Dedifferentiated amniotic fluid mesenchymal stem cell (primary cell): ENCODE data around the gene CDAN1.
"Not testable (repeated sequence)": the region's sequence is repeated elsewhere in the genome, so short reads cannot be mapped to it uniquely, and the experiment has no call there.

ENCODE experiments used
- DNase-seq: peaks from one replicate; pipeline ENCODE4 v3.0.0-alpha.2; 2016; ENCODE audit errors: extremely low spot score

CDAN1 gene

DNA sequence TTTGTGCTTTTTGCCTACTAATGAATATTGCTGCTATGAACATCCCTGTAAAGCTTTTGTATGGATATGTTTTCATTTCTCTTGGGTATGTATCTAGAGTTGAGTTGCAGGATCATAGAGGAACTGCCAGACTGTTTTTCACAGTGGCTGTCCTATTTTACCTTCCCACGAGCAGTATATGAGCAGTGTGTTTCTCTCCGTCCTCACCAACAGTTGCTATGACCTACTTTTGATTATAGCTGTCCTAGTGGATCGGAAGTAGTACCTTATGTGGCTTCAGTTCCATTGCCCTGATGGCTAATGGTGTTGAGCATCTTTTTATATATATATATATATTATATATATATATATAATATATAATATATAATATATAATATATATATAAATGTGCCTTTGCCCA, 25.2 kb downstream of the CDAN1 start:
- no peak for DNase-seq

- DNase-seq = no peak
Measured at GRCh38 chr15:42710662-42711061, 26.3 kb downstream of the CDAN1 start.

DNA sequence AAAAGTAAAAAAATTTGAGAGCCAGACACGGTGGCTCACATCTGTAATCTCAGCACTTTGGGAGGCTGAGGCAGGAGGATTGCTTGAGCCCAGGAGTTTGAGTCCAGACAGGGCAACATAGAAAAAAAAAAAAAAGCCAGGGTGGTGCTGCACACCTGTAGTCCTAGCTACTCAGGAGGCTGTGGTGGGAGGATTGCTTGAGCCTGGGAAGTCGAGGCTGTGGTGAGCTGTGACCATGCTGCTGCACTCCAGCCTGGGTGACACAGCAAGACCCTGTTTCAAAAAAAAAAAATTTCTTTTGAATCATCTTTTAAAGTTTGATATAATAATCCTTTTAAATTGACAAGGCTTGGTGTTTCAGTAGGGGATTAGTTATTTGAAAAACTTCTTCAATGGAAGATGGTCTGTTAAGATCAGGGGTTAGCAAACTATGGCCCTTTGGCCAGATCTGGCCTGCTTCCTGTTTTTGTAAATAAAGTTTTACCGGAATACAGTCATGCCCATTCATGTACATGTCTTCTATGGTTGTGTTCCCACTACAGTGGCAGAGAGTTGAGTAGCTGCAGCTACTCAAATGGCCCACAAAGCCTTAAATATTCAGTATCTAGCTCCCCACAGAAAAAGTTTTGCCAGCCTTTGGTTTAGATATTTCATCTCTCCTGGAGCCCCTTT, 28.9 kb downstream of the CDAN1 start:
- no peak for DNase-seq

- no peak for DNase-seq
Measured at GRCh38 chr15:42707068-42707467, 29.9 kb downstream of the CDAN1 start.

DNA sequence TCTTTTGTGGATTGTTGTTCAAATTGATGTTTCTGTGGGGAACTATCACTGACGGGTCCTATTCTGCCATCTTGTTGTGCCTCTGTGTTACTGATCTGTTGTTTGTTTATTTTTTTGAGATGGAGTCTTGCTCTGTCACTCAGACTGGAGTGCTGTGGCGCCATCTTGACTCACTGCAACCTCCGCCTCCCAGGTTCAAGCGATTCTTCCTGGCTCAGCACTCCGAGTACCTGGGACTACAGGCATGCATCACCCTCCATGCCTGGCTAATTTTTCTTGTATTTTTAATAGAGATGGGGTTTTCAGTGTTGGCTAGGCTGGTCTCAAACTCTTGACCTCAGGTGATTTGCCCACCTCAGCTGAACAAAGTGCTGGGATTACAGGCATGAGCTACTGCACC, 31.6 kb downstream of the CDAN1 start:
- DNase-seq = no peak

DNA sequence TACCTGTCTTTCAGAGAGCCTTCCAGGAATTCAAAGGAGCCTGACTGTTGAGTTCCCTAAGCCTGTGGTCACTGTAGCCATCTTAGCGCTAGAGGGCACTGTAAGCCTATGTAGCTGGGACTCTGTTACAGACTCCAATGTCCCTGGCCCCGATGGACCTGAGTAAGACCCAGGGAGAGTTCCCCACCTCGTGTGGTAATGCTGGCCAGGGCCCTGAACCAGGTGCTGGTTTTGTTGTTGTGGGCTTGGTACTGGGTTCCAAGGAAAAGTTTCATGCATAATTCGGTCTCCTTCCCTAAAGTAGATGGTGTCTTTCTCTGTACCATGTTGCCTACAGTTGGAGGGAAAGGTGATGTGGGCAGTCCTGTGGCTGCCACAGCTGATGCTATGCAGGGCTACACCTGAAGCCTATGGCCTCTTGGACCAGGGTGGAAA, 32.4 kb downstream of the CDAN1 start:
- DNase-seq = peak; percentile 67

DNA sequence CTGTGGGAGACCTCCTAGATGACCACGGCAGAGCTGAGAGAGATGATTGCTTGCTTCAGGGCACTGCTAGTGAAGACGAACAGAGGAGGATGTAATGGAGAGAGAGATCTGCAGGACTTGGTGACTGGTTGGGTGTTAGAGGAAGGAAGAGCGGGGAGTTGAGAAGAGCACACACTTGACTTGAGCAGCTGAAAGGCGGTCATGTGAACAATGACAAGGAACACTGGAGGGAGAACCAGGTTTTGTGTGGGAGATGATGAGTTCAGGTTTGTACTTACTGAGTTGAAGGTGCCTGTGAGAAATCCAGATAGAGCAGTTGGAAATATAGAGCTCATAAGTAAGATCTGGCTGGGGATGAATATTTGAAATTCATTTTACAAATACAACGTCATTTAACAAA, 40.3 kb downstream of the CDAN1 start:
- no peak for DNase-seq

DNA sequence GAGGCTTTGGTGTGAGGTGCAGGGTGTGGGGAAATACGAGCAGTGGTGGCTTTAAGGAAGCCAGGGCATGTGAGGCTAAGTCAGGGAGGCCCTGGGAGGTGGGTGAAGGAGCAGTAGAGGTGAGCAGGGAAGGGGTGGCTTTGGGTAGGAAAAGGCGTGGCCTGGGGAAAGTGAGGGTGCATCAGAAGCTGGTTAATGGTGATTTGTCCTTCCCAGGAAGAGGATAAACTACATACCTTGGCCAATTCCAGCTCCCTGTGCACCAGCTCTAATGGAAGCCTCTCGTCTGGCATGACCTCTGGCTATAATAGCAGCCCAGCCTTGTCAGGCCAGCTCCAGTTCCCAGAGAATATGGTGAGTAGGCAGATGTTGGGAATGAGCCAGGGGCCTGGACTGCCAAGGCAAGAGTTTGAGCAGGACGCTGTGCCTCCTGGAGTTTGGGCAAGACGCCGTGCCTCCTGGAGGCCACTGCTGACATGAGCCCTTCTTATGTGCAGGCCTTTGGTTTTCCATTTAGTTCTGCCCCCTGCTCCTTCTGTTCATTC, 41.3 kb downstream of the CDAN1 start:
- no peak for DNase-seq

DNA sequence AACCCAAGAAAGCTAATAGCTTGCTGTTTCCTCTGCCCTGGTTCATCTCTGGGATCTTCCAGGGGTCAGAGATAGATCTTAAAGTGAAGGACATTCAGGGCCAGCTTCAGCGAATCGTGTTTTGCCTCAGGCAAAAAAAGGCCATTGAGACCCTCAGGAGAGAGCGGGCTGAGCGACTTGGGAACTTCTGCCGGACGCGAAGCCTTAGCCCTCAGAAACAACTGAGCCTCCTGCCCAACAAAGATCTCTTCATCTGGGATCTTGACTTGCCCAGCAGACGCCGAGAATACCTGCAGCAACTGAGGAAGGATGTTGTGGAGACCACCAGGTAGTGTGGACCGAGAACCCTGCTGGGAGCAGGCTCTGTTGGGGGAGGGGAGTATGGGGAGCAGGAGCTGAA, 42.5 kb downstream of the CDAN1 start:
- no peak for DNase-seq

DNA sequence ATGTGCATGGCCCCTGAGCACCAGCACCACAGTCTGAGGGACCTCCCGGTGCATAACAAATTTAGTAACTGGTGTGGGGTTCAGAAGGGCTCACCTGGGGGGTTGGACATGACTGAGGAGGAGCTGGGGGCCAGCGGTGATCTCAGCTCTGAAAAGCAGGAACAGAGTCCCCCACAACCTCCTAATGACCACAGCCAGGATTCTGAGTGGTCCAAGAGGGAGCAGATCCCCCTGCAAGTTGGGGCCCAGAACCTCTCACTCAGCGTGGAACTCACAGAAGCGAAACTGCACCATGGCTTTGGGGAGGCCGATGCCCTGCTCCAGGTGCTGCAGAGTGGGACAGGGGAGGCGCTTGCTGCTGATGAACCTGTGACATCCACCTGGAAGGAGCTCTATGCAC, 43.0 kb downstream of the CDAN1 start:
- no peak for DNase-seq

DNA sequence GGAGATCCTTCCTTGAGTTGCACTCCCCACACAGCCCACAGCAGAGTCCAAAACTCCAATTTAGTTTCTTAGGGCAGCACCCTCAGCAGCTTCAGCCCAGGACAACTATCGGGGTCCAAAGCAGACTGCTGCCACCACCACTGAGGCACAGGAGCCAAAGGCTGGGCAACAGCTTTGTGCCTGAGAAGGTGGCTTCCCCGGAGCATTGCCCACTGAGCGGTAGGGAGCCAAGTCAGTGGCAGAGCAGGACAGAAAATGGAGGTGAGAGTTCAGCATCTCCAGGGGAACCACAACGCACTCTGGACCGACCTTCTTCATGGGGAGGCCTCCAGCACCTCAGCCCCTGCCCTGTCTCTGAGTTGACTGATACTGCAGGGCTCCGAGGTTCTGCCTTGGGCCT, 43.4 kb downstream of the CDAN1 start:
- no peak for DNase-seq

DNA sequence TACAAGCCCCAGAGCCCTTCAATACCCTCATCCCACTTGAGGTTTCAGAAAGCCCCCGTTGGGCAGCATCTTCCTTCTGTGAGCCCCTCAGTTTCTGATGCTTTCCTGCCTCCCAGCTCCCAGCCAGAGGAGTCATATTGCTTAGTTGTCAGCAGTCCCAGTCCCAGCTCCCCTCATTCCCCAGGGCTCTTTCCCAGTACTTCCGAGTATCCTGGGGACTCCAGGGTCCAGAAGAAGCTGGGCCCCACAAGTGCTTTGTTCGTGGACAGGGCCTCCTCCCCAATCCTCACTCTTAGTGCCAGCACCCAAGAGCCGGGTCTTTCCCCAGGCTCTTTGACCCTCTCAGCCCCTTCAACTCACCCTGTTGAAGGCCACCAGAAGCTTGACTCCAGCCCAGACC, 43.9 kb downstream of the CDAN1 start:
- DNase-seq = no peak

DNA sequence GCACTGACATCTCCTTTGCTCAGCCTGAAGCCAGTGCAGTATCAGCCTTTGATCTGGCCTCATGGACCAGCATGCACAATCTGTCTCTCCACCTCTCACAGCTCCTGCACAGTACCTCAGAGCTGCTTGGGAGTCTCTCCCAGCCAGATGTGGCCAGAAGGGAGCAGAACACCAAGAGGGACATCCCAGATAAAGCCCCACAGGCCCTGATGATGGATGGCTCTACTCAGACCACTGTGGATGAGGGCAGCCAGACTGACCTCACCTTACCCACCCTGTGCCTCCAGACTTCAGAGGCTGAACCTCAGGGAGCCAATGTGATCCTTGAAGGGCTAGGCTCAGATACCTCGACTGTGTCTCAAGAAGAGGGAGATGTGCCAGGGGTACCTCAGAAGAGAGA, 44.4 kb downstream of the CDAN1 start:
- DNase-seq = no peak

- no peak for DNase-seq
Measured at GRCh38 chr15:42691770-42692169, 45.2 kb downstream of the CDAN1 start.

GRCh38 chr15:42691308-42691707, 45.6 kb downstream of the CDAN1 start:
- DNase-seq = no peak

DNA sequence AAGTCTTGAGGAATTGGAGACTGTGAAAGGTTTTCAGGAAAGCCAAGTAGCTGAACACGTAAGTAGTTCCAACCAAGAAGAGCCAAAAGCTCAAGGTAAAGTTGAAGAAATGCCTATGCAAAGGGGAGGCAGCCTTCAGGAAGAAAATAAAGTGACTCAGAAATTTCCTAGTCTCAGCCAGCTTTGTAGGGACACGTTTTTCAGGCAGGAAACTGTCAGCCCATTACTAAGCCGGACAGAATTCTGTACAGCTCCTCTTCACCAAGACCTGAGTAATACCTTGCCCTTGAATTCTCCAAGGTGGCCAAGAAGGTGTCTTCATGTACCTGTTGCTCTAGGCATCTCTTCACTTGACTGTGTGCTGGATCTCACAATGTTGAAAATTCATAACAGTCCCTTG, 48.6 kb downstream of the CDAN1 start:
- DNase-seq = no peak

- DNase-seq = no peak
Measured at GRCh38 chr15:42687740-42688139, 49.2 kb downstream of the CDAN1 start.

GRCh38 chr15:42686281-42686680, 50.6 kb downstream of the CDAN1 start:
- no peak for DNase-seq

- no peak for DNase-seq
Measured at GRCh38 chr15:42681119-42681518, 55.8 kb downstream of the CDAN1 start.

DNA sequence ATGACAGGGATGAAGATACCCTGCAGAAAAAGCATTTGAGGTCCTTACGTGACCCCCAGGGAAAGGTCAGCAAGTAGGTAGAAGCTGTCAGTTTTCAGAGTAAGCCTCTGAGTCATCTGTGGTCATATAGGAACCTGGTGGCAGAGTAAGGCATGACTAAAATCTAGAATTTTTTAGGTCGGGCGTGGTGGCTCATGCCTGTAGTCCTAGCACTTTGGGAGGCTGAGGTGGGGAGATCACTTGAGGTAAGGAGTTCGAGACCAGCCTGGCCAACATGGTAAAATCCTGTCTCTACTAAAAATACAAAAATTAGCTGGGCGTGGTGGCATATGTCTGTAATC, 56.8 kb downstream of the CDAN1 start:
- not testable (repeated sequence) for DNase-seq

- DNase-seq = no peak
Measured at GRCh38 chr15:42679285-42680141, 57.4 kb downstream of the CDAN1 start.

DNA sequence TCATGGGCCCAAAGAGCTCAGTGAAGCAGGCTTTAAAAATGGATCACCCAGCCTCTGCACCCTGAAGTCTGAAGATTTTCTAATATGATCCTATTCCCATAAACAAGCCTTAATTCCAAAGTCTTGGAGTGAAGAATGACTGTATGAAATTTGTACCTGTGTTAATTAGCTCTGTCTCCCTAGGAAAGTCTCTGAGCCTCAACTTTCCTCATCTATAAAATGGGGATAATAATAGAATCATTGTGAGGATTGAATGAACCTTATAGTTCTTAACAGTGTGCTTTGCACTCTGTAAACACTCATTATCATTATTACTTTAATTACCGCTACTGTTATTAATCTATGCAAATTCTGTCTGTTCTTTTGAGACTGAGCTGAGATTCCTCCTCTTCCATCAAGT, 61.9 kb downstream of the CDAN1 start:
- DNase-seq = no peak

DNA sequence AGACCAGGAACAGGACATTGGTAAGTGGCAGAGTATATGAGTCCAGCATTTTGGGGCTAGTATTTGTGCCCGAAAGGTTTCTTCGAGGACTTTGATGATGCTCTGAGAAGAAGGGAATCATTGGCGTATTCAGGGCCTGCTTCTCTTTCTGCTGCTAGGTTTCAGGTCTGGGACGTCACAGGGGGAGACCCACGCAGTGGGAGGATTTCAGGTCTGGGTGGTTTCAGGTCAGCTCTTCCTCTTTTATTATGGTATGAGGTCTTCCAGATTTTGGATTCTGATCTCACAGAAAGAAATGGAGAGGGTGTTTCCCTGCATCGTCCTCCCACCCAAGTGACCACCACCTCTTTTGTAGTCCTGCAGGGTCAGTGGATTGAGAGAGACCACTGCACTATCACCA, 62.5 kb downstream of the CDAN1 start:
- no peak for DNase-seq
